Activated T-cell treated with anti-CD3 and anti-CD28 coated beads for 4 hours (primary cell): ENCODE data around the gene CXCR5.

ENCODE experiments used
- DNase-seq: peaks from one replicate; pipeline ENCODE4 v3.0.0-alpha.2; 2020

CXCR5 gene

GRCh38 chr11:118899706-118900360 lies 16.1 kb downstream of the CXCR5 start:
- no peak for DNase-seq

GRCh38 chr11:118900535-118901384 lies 17.1 kb downstream of the CXCR5 start:
- no peak for DNase-seq

- no peak for DNase-seq
Measured at GRCh38 chr11:118901494-118902335, 18.0 kb downstream of the CXCR5 start.

DNA sequence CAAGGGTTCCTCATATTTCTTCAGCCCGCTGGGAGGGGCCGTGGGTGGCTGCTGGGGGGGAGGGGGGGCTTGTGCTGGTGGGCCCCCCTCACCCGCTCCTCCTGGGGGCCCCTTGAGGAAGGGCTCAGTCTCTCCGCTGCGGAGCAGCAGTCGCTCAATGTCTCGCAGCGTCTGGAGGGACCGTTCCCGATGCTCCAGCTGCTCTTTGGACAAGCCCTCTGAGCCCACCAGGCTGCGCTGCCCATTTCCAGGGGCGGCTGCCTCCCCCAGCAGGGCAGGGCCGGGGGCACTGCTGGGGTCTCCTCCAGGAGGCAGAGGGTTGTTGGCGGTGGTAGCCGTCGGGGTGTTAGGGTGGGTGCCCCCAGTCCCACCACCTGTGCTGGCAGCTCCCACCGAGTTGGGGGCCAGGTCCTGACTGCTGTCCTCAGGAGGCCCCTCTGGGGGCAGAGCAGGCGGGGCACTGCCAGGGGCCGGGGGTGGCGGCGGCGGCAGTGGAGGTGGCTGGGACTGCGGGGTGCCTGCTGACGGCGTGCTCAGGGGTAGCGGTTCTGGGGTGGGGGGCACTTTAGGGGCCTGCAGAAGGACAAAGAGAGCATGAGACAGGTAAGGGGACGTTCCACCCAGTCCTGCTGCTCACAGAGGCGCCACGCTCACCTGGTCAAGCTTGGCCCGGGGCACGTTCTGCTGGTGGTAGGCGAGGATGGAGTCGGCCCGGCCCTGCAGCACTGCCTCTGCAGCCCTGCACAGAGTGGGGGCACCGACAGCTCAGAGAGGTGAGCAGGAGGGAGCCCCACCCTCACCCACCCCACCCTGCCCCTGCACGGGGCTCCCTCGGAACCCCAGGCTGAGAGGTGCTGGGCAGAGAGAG lies 18.9 kb downstream of the CXCR5 start:
- DNase-seq, result no peak

- no peak for DNase-seq
Measured at GRCh38 chr11:118903204-118904015, 19.7 kb downstream of the CXCR5 start.

GRCh38 chr11:118907051-118908042 lies 23.7 kb downstream of the CXCR5 start:
- DNase-seq, result peak; percentile 89

GRCh38 chr11:118908264-118908663 lies 24.6 kb downstream of the CXCR5 start:
- DNase-seq, result no peak

DNA sequence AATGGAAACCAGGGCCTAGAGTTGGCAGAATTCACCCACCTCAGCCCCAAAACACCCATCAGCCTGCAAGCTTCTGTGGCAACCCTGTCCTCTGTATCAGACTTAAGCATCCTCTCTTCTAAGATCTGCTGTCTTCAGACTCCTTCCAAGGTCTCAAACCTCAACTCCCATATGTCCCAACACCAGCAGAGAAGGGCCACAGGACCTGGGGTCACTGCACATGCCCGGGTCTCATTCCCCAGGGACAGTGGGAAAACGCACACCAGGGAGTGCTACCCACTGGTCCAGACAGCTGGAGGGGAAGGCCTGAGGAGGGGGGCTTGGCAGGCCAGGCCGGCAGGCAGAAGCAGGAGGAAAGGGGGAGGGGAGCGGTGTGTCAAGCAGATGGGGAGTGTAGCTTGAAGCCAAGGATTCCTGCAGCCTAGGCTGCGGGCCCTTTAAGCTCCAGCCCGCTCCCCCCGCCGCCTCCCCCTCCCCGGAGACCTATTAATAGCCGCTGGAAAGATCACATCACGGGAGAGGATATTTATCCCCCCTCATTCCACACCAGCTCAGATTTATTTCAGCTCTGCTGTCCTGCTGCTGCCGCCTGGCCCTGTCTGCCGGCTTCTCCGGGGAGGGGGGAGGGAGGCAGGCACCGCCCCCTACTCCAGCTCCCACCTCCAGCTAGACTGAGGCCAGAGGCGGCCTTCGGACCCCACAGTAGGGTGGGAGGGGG lies 25.4 kb downstream of the CXCR5 start:
- no peak for DNase-seq

DNA sequence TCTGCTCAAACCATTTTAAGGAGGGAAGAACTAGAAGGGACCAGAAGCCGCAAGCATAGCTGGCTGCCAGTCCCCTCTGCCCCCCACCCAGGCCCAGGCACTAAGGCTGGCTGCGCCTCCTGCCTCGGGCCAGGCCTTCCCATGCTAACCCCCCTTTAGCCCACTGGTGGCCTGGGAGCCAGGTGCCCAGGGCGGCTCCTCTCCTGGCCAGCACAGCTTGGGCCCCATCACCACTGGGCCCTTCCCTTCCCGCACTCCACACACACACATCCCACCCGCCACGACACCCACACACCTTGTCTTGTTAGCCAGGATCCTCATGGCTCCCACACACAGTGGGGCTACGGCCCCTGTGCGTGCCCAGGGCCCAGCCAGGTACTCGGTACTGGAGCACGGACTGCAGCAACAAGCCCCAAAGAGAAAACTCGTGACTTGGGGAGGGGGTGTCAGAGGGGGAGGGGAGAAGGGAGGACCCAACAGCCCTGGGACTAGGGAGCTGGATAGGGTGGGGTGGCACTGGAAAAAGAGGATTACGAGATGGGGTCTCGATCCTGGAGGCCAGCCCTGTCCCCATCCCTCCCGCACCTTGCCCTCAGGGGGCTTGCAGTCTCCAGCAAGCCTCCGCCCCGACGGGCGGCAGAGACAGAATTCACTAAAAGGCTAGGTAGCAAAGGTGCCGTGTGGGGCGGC lies 26.1 kb downstream of the CXCR5 start:
- DNase-seq, result no peak

DNA sequence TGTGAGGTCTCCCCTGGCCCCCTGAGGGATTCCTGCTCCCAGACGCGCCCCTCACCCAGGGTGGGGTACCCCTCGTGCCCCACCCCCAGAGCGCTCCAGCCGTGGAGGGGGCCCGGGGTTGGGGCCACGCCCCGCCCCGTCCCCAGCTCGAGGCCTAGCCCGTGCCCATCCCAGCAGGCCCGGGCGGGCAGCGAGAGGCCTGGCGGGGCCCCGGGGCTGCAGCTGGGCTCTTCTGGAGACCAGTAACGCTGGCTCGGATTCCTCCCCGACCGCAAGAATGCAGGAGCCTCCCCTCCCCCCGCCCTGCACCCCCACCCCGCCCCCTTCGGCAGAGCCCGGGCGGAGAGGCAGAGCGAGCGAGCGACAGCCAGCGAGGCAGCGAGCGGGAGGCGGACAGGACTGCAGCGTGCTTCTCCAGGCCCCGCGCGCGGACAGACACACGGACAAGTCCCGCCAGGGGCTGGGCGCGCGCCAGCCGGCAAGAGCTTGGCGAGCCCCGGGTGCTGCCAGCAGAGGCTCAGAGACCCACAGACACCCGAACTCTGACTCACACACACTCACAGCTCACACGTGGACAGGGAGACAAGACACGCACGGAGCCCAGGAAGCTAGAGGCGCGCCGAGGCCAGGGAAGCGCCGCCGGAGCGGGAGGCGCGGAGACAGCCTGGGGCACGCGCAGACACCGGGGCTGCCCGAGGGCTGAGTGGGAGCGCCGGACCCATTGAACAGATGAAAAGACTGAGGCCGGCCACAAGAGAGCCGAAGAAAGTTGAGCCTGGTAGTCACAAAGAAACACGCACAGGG lies 26.8 kb downstream of the CXCR5 start:
- no peak for DNase-seq

- DNase-seq, result no peak
Measured at GRCh38 chr11:118911113-118911879, 27.6 kb downstream of the CXCR5 start.

- peak; percentile 85 for DNase-seq
Measured at GRCh38 chr11:118911880-118912741, 28.4 kb downstream of the CXCR5 start.

DNA sequence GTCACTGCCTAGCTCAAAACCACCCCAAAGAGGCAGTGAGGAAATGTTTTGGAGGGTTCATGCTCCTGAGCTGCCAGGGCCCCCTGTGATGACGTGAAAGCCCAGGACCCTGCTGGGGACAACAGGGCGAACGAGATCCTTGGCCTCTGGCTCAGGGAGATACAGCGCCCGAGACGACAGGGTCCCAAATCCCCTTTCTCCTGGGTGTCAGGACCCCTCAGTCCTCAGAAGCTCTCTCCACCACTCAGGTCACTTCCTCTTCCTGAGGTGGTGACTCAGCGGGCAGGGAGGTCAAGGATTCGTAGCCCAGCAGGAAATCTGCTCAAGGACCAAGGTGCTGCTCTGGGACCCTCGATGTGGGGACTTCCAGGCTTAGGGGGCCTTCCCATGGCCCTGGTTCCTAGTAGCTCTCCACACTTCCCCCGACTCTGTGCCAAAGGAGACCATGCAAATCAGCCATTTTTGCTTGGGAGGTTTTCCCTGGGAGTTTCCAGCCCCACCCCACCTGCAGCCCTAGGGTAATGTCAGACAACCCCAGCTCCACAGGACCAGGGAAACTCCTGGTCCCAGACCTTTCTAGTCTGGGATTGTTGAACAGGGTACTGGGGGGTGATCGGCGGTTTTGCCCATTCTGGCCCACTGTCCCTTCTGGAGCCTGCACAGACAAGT lies 29.2 kb downstream of the CXCR5 start:
- DNase-seq, result no peak

GRCh38 chr11:118913411-118914125 lies 29.9 kb downstream of the CXCR5 start:
- no peak for DNase-seq
